Gastrocnemius medialis (tissue), 4 donors: ENCODE measurements around the gene GPR161. TPM values are rescaled to one million over a fixed set of nuclear protein-coding genes. Genes with fewer than 3 reads are reported as not detected.

ENCODE experiments used
- ATAC-seq, 2 donors: fragments of 150-250 bp; one replicate each; pipeline ENCODE4 v1.9.1; 2016
- DNase-seq, 2 donors: peaks; one replicate each; pipeline ENCODE4 v3.0.0-alpha.2; 2019
- H3K27ac ChIP-seq, 4 donors: fragments of 200-600 bp; sonication (generic); 1 replicate in 1 of 4; 2 replicates in 3 of 4; pipeline ENCODE4 v1.5.1; 2016 to 2018; ENCODE audit warnings: mild to moderate bottlenecking in 2 of 4, moderate library complexity in 1 of 4
- H3K27me3 ChIP-seq, 3 donors: fragments of 200-600 bp; sonication (generic) in 2 of 3; 1 replicate in 1 of 3; 2 replicates in 2 of 3; pipeline versions ENCODE4 v1.5.1 to v1.6.0; 2016 to 2019; ENCODE audit warnings: mild to moderate bottlenecking in 1 of 3, moderate library complexity in 1 of 3
- H3K36me3 ChIP-seq, 2 donors: fragments of 200-600 bp; sonication (generic) in 1 of 2; one replicate each; pipeline ENCODE4 v1.5.1; 2017 to 2018
- H3K4me1 ChIP-seq, 2 donors: fragments of 200-600 bp; sonication (generic) in 1 of 2; one replicate each; pipeline ENCODE4 v1.5.1; 2016 to 2017; ENCODE audit warnings: mild to moderate bottlenecking in 2 of 2
- H3K4me3 ChIP-seq, 4 donors: fragments of 200-600 bp; sonication (generic) in 3 of 4; 1 replicate in 1 of 4; 2 replicates in 3 of 4; pipeline ENCODE4 v1.5.1; 2016 to 2019; ENCODE audit warnings: mild to moderate bottlenecking in 2 of 4
- H3K9me3 ChIP-seq, 3 donors: fragments of 200-600 bp; sonication (generic) in 2 of 3; 1 replicate in 1 of 3; 2 replicates in 2 of 3; pipeline ENCODE4 v1.5.1; 2016 to 2019
- POLR2A ChIP-seq, 2 donors: fragments of 450-650 bp; IDR thresholded peaks; one replicate each; pipeline ENCODE4 v1.6.1; 2017; ENCODE audit warnings: antibody characterized with exemption in 2 of 2, mild to moderate bottlenecking in 2 of 2, moderate library complexity in 2 of 2
- in situ Hi-C, 4 donors: fragments of 200-750 bp; cut with MboI; loops; one replicate each; pipeline versions ENCODE4 v1.15.0 to v1.8.0; 2017; ENCODE audit warnings: low sequenced_read_pairs in 4 of 4
- intact Hi-C: fragments of 100-400 bp; cut with DNase I; formaldehyde crosslinking; loops from one replicate; pipeline ENCODE4 v1.15.1; 2023; ENCODE audit warnings: low total_unique reads
- total RNA-seq, 4 donors: library from RNA; depleted of rRNA; stranded (reverse); fragments of >200 nt; gene quantifications; one replicate each; pipeline versions ENCODE4 v1.1.0 to v1.2.3, GENCODE V29; 2016
- TF ChIP-seq, protein P1 (sequence below), 5 experiments: fragments of 450-650 bp in 3 of 5; fragments of 200-600 bp in 2 of 5; sonication (generic) in 2 of 5; IDR thresholded peaks in 4 of 5; conservative IDR thresholded peaks in 1 of 5; 1 replicate in 4 of 5; 2 replicates in 1 of 5; pipeline ENCODE4 v1.5.1; 2016 to 2019; ENCODE audit warnings: antibody characterized with exemption in 5 of 5, mild to moderate bottlenecking in 3 of 5, moderate library complexity in 3 of 5

Gene GPR161
- total RNA-seq, 4 donors from 2014 or later: 0.31 to 1.0 (median 0.86) TPM

DNA sequence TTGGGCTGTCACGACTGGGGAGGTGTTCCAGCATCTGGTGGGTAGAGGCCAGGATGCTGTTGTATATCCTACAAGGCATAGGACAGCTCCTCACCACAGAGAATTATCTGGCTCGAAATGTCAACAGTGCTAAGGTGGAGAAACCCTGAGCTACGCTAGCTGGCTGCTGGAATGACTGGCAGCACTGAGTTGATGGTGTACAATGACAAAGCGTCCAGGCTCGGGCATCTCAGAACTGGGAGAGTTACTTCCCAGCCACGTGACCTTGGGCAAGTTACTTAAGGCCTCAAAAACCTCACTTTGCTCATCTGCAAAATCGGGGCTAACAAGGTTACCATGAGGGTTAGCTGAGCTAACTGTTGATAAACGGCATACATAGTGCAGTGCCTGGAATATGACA is 35.4 kb downstream of the GPR161 start:
- H3K27me3 ChIP-seq: no peaks in the 10 kb centered on the region
- H3K9me3 ChIP-seq: no peaks in the 10 kb centered on the region
- H3K27ac ChIP-seq: no peak overlapping the region
- no peak for DNase-seq
- intact Hi-C loops: no loop called here
- H3K4me3 ChIP-seq: no peak overlapping the region
- ATAC-seq: no peak
- no peaks in the 10 kb centered on the region for H3K36me3 ChIP-seq
- TF ChIP-seq POLR2A (IDR thresholded peaks at IDR 0.05): no peak
- TF ChIP-seq, protein P1, sequence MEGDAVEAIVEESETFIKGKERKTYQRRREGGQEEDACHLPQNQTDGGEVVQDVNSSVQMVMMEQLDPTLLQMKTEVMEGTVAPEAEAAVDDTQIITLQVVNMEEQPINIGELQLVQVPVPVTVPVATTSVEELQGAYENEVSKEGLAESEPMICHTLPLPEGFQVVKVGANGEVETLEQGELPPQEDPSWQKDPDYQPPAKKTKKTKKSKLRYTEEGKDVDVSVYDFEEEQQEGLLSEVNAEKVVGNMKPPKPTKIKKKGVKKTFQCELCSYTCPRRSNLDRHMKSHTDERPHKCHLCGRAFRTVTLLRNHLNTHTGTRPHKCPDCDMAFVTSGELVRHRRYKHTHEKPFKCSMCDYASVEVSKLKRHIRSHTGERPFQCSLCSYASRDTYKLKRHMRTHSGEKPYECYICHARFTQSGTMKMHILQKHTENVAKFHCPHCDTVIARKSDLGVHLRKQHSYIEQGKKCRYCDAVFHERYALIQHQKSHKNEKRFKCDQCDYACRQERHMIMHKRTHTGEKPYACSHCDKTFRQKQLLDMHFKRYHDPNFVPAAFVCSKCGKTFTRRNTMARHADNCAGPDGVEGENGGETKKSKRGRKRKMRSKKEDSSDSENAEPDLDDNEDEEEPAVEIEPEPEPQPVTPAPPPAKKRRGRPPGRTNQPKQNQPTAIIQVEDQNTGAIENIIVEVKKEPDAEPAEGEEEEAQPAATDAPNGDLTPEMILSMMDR (IDR thresholded peaks at IDR 0.05 in 4 of 5, conservative IDR thresholded peaks at IDR 0.05 in 1 of 5): no peak
- no peaks in the 10 kb centered on the region for H3K4me1 ChIP-seq
- in situ Hi-C loops: no loop called here

DNA sequence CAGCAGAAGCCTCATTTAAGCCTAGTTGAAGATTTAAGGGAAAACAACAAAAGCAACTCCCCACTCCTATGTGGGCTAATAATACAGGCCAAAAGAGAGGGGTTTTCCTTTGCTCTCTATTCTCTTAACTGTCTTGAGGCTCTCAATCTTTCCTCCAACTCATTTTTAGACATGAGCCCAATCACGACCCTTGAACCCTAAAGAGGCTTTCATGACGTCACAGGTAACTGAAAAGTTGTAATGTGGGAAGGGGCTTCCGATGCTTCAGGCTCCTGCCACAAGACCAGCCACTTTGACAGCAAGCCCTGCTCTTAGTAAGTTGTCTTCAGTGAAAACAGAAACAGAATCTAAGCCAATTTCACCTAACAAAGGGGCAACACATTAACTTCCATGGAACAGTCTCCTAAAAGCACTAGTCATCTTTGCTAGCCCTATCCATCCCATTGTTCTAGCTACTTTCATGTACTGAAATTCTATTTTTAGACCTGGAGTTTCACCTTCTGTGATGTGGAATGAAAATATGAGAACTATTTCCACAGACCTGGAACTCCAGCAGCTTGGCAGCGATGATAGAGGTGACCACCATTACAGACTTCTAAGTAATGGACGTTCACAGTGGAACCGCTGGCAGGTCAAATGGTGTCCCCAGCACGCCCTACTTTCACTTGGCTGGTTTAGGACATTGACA is 36.3 kb downstream of the GPR161 start:
- intact Hi-C loops (no loop called here), in situ Hi-C loops (no loop called here)
- ATAC-seq: no peak
- DNase-seq: no peak
- Histone ChIP-seq H3K27me3 (no peaks in the 10 kb centered on the region), H3K27ac (no peak overlapping the region), H3K4me3 (no peak overlapping the region), H3K36me3 (no peaks in the 10 kb centered on the region), H3K9me3 (no peaks in the 10 kb centered on the region), H3K4me1 (no peaks in the 10 kb centered on the region)
- TF ChIP-seq, protein P1 (IDR thresholded peaks at IDR 0.05 in 4 of 5, conservative IDR thresholded peaks at IDR 0.05 in 1 of 5): no peak
- no peak for TF ChIP-seq POLR2A (IDR thresholded peaks at IDR 0.05)

DNA sequence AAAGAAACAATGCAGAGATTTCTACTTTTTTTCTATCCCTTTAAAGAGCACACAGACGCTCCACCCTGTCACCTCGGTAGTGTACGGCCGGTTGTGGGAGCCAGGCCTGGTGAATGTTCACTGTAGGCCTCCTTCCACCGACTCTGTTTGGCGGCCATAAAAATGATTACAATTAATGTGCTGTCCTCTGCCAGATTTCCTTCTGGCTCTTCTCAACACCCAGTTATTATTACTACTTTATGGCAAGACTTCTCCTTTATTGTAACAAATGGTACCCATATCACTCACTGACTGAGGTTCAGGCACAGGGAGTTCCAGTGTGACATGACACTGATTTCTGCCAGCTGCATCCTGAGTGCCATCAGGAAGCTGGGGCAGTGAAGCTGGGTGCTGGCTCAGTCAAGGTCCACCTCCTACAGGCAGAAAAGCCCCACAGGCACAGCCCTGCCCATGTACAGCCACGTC is 37.4 kb downstream of the GPR161 start:
- in situ Hi-C loops (loop anchor here in 1 of 4 donors (25.0 kb wide), 1 partner anchor 287 kb away; no protein-coding TSS in a partner anchor), intact Hi-C loops (no loop called here)
- Histone ChIP-seq H3K27ac (no peak overlapping the region), H3K36me3 (no peaks in the 10 kb centered on the region), H3K27me3 (no peaks in the 10 kb centered on the region), H3K9me3 (no peaks in the 10 kb centered on the region), H3K4me3 (no peak overlapping the region), H3K4me1 (no peaks in the 10 kb centered on the region)
- DNase-seq: no peak
- ATAC-seq: no peak
- TF ChIP-seq, protein P1 (IDR thresholded peaks at IDR 0.05 in 4 of 5, conservative IDR thresholded peaks at IDR 0.05 in 1 of 5): no peak
- no peak for TF ChIP-seq POLR2A (IDR thresholded peaks at IDR 0.05)

DNA sequence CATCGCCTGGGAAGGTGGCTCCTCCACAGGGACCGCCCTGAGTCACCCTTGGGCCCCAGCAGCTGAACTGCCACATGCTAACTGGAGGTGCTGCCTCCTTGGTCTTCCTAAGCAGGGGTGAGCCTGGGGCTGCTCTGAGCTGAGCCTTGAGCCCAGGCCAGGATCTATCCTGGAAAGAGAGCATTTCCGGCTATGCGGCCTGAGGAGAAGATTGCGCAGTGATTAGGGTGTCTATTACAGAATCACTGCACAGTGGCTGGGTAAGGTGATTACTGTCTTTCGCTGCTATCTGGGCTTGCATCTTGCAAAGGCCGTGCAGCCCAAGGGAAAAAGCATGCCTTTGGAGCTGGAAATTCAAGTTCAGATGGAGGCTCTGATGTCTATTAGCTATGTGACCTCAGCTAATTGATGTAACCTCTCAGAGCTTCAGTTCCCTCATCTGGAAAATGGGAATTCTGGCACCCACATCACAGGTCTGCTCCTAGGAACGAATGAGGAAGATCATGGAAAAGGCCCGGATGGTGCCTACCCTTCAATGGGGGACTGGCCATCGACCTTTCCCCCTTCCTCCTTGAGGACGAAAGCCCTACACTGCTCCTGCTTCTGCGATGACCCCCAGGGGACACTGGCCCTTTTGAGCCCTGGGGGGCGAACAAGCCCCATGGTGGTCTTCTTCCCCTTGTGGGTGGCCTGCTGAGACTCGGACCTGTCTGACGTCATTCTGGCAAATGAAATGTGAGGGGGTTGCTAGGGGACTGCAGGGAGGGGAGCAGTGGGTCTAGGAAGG is 38.0 kb downstream of the GPR161 start:
- no peaks in the 10 kb centered on the region for H3K9me3 ChIP-seq
- H3K27ac ChIP-seq: no peak overlapping the region
- no peak for TF ChIP-seq POLR2A (IDR thresholded peaks at IDR 0.05)
- TF ChIP-seq, protein P1 (IDR thresholded peaks at IDR 0.05 in 4 of 5, conservative IDR thresholded peaks at IDR 0.05 in 1 of 5): no peak
- ATAC-seq (no peak), DNase-seq (no peak)
- no peaks in the 10 kb centered on the region for H3K4me1 ChIP-seq
- no peaks in the 10 kb centered on the region for H3K27me3 ChIP-seq
- intact Hi-C loops: no loop called here
- in situ Hi-C loops: loop anchor here in 1 of 4 donors (25.0 kb wide), 1 partner anchor 286 kb away; no protein-coding TSS in a partner anchor
- H3K36me3 ChIP-seq: no peaks in the 10 kb centered on the region
- no peak overlapping the region for H3K4me3 ChIP-seq
